Hepatic stellate cell (primary cell): ENCODE measurements around the gene TRPT1.

ENCODE experiments used
- DNase-seq: peaks from one replicate; pipeline ENCODE4 v3.0.0; 2011; ENCODE audit warnings: low spot score

The TRPT1 gene

GRCh38 chr11:64208086-64208795 lies 17.7 kb downstream of the TRPT1 start:
- DNase-seq: no peak

DNA sequence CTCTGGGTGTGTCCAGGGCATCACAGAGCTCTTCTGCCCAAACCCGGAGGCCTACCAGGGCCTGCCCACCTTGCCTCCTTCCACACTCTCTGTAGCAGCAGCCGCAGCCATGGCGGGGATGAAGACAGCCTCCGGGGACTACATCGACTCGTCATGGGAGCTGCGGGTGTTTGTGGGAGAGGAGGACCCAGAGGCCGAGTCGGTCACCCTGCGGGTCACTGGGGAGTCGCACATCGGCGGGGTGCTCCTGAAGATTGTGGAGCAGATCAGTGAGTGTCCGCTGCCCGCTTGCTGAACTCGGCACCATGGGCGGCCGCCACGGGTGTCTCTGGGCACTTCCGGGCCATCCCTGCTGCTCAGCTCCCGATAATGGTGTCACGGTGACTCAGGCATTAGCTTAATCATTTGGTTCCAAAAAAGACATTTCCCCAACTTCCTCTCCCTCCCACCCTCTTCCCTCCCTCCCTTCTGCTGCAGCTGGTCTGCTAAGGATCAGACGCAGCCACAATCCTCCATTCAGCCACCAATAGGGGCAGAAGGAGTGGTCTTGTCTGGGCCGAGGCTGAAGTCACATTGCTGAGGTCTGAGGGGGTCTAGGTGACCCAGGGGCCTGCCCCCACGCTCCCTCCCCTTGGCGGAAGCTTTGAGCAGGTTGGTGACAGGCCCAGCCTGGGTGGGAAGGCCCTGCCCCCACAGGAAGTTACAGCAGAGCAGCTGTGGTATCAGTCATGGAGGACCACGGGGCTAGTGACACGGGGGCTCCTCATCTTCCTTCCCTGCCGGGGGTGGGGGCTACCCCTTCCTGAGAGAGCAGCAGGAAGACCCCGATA lies 18.5 kb downstream of the TRPT1 start:
- DNase-seq: peak; percentile 93

DNA sequence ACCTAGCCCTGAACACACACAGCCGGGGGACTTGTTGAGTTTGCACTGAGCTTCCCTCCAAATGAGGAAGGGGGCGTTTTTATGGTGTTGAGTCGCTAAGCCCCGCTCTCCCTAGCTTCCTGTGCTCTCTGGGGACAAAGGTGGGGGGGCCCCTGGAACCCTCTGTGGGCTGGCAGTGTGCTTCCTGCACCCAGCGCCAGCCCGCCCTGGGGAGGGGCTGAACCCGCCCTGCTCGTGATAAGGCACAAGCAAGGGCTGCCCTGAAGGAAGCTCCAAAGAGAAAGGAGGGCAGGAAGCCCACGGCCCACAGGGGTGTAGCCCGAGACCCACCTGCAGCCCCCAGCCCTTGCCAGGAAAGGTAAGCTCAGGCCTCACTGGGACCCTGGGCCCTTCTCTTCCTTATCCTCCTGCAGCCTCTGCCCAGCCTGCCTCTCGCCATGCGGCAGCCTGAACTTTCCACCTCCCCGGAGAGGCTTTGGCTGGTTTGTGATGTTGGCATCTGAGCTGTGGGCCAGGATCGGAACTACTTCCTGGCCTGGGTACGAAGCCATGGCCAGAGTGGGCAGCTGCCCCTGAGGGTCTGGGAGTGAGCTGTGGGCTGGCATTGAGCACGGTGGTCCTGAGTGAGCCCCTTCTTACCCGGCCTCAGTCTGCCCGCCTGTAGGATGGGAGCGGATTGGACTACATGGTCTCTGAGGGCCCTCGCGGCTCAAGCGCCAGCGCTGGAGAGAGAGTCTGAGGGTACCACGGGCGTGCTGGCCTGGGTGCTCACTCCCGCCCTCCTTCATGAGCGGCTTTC lies 19.3 kb downstream of the TRPT1 start, which contains the start of gene FERMT3:
TSS of gene FERMT3 (plus strand) at position 265 of the 799 bp plus-strand sequence. CDS start 644 bp downstream, outside the sequence.
- no peak for DNase-seq

DNA sequence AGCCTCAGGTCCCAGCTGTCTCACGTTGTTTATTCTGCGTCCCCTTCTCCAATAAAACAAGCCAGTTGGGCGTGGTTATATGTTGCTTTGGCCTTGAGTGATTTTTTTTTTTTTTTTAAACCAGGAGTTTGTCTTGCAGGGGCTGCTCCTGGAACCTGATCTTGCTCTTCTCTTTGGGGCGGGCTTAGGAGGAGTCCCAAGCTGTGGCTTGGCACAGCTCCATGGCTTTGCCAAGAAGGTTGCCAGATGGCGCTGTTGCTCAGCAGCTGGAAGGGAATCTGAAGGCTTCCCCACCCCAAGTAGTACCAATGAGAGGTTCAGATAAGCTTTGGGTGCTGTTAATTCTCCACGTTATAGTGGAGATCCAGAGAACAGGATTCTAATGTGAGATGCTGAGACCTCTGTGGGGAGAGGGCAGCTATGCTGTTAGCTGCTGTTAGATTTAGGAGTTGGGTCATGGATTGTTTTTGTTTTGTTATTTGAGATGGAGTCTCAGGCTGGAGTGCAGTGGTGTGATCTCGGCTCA lies 21.5 kb downstream of the TRPT1 start:
- DNase-seq: peak; percentile 97

DNA sequence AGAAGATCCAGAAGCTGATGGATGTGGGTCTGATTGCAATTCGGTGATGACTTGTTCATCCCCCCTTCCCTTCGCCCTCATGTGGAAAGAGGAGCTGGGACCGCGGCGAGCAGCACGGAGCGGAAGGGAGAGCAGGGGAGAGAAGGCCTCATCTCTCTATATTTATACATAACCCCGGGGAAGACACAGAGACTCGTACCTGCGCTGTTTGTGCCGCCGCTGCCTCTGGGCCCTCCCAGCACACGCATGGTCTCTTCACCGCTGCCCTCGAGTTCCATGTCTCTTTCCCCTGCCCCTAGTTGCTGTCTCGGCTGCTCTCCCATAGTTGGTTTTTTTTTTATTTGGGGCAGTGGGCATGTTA lies 21.9 kb downstream of the TRPT1 start:
- DNase-seq: no peak

- no peak for DNase-seq
Measured at GRCh38 chr11:64203421-64204079, 22.4 kb downstream of the TRPT1 start.

DNA sequence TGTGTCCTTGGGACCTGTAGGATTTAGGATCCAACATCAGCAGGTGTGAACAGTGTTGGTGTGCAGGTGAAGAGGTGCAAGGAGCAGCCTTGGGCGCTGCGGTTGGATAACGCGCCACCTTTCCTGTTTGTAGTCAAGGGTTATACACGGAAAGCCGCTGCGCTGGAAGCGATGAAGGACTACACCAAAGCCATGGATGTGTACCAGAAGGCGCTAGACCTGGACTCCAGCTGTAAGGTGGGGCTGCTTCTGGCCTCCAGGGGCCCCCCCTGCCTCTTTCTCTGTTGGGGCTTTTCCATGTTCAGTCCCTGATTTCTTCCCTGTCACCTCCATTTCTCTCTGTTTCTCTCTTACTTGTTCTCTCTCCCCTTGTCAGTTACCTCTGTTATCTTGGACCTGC lies 23.0 kb downstream of the TRPT1 start:
- DNase-seq: no peak

DNA sequence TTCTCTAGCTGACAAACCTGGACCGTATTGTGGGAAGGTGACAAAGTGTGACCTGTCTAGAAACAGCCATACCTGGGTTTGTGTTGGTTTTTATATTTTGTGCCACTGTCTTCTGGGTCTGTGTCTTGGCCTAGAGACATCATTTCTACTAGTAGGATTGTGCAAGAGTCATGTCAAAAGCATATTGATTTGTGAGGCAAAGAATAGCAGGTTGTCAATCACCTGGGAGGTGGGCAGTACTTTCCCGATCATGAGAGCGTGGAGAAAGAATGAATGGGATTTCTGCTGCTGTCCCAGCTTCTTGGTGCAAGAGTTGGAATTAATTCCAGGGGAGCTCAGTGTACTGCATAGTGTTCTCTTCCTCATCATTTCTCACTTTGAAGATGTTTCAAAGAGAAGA lies 24.4 kb downstream of the TRPT1 start:
- no peak for DNase-seq

- DNase-seq: no peak
Measured at GRCh38 chr11:64198511-64198910, 27.5 kb downstream of the TRPT1 start.

- no peak for DNase-seq
Measured at GRCh38 chr11:64196626-64197025, 29.4 kb downstream of the TRPT1 start.

DNA sequence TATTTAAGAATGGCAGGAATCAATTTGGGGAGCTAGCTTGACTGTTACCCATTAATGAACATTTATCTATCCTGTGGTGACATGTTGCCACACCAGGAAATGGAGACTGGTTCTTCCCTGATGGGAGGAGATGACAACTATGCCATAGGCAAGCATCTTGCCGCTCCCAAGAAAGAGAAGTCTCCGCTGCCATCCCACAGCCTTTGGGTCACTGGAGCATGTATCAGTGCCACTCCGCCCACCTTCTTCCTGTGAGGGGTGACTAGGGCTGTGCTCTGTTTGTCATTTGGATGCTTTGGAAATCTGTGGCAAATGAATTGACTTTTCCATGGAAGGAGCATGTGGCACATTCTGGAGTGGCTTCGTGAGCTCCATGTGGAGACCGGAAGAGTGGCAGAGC lies 33.6 kb downstream of the TRPT1 start:
- DNase-seq: no peak

- no peak for DNase-seq
Measured at GRCh38 chr11:64186492-64187165, 39.4 kb downstream of the TRPT1 start.

- peak; percentile 100 for DNase-seq
Measured at GRCh38 chr11:64185693-64186491, 40.1 kb downstream of the TRPT1 start, which contains the start of gene STIP1. TSS of gene STIP1 (plus strand) at chr11:64186171. CDS start at chr11:64186262, 91 bp downstream.

GRCh38 chr11:64185175-64185692 lies 40.8 kb downstream of the TRPT1 start:
- DNase-seq: peak; percentile 84

DNA sequence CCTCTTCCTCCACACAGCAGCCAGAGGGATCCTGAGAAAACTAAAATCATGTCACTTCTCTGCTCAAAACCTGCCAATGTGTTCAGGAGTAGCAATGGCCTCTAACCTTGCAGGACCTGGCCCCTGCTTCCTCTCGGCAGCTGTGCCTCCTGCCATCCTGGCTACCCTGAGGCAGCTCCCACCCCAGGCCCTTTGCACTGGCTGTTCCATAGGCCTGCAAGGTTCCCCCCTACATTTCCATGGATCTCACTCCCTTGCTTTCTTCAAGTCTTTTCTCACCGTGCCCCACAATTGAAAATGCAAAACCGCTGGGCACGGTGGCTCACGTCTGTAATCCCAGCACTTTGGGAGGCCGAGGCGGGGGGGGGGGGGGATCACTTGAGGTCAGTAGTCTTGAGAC lies 42.1 kb downstream of the TRPT1 start:
- no peak for DNase-seq

GRCh38 chr11:64181506-64182411 lies 44.2 kb downstream of the TRPT1 start:
- DNase-seq: peak; percentile 95

- DNase-seq: no peak
Measured at GRCh38 chr11:64180891-64181290, 45.1 kb downstream of the TRPT1 start.

DNA sequence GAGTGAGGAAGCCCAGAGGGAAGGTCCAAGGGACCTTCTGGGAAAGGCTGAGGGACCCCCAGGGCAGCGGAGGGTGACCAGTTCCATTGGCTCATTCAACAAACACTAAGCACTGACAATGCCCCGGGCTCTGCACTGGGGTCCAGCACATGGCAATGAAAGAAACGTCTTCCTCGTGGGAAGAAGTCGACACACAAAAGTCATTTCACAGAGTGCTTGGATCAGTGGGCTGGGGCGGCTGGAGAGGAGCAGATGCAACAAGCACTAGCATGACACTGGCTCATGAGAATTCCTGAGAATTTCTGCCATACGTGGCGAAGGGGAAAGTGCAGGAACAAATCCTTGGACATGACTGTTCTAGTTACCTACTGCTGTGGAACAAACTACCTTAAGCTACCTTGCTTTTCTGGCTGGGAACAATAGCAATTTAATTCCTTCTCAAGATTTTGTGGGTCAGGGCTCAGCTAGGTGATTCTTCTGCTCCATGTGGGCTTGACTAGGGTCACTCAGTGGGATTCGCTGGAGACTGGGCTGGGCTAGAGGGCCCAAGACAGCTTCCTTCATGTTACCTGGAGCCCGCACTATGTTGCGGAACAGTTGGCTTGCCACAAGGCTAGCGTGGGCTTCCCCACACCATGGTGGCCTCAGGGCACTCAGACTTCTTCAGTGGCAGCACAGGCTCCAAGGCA lies 46.9 kb downstream of the TRPT1 start:
- no peak for DNase-seq
